ENCODE measurements around the gene MIPOL1. TPM values are rescaled to one million over a fixed set of nuclear protein-coding genes. Genes with fewer than 3 reads are reported as not detected.

MIPOL1 gene
- total and polyA plus RNA-seq, 2 of the 13 experiments (the other 11 are each of a cell fraction or from before 2014, with no cell fraction given) = 8.6 to 34.2 TPM

- TF ChIP-seq ZNF431 (CRISPR knock-in tag; IDR thresholded peaks at IDR 0.05; ENCODE audit: borderline replicate concordance, low read depth) = peak; percentile 89; the same call in 1 of the 2 replicates
- TF ChIP-seq, protein P1, sequence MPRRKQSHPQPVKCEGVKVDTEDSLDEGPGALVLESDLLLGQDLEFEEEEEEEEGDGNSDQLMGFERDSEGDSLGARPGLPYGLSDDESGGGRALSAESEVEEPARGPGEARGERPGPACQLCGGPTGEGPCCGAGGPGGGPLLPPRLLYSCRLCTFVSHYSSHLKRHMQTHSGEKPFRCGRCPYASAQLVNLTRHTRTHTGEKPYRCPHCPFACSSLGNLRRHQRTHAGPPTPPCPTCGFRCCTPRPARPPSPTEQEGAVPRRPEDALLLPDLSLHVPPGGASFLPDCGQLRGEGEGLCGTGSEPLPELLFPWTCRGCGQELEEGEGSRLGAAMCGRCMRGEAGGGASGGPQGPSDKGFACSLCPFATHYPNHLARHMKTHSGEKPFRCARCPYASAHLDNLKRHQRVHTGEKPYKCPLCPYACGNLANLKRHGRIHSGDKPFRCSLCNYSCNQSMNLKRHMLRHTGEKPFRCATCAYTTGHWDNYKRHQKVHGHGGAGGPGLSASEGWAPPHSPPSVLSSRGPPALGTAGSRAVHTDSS (CRISPR knock-in tag; conservative IDR thresholded peaks at IDR 0.05) = no peak
- peak; percentile 97 for TF ChIP-seq ELF4 (CRISPR knock-in tag; IDR thresholded peaks at IDR 0.05; ENCODE audit: borderline replicate concordance)
- 0 out of 2 replicates have a peak, but pooled peaks have one; percentile 2 for TF ChIP-seq KLF6 (CRISPR knock-in tag; IDR thresholded peaks at IDR 0.05)
- peak; percentile 75; the same call in 1 of the 2 replicates for TF ChIP-seq ZNF572 (CRISPR knock-in tag; IDR thresholded peaks at IDR 0.05)
- TF ChIP-seq SIX1 (CRISPR knock-in tag; IDR thresholded peaks at IDR 0.05; ENCODE audit: borderline replicate concordance) = no peak; the same call in 1 of the 2 replicates
- peak; percentile 37; the same call in 1 of the 2 replicates for TF ChIP-seq ZFP36L1 (CRISPR knock-in tag; IDR thresholded peaks at IDR 0.05)
- peak; percentile 62; the same call in 1 of the 2 replicates for TF ChIP-seq ZNF629 (CRISPR knock-in tag; conservative IDR thresholded peaks at IDR 0.05)
- TF ChIP-seq ZNF446 (CRISPR knock-in tag; IDR thresholded peaks at IDR 0.05) = peak; percentile 85; the same call in 1 of the 2 replicates
- peak; percentile 93 for TF ChIP-seq TARDBP (CRISPR knock-in tag; IDR thresholded peaks at IDR 0.05)
- TF ChIP-seq ZNF790 (CRISPR knock-in tag; IDR thresholded peaks at IDR 0.05; ENCODE audit: borderline replicate concordance) = peak; percentile 72; the same call in 1 of the 2 replicates
- TF ChIP-seq CBX2 (IDR thresholded peaks at IDR 0.05; ENCODE audit: low read depth, low read length) = no peak
- TF ChIP-seq CBX2 (CRISPR knock-in tag; IDR thresholded peaks at IDR 0.05; ENCODE audit: low read depth) = peak; percentile 26; the same call in 1 of the 2 replicates
- peak; percentile 93 for TF ChIP-seq HNRNPL (IDR thresholded peaks at IDR 0.05; ENCODE audit: low read depth, low read length)
- TF ChIP-seq, protein P2, sequence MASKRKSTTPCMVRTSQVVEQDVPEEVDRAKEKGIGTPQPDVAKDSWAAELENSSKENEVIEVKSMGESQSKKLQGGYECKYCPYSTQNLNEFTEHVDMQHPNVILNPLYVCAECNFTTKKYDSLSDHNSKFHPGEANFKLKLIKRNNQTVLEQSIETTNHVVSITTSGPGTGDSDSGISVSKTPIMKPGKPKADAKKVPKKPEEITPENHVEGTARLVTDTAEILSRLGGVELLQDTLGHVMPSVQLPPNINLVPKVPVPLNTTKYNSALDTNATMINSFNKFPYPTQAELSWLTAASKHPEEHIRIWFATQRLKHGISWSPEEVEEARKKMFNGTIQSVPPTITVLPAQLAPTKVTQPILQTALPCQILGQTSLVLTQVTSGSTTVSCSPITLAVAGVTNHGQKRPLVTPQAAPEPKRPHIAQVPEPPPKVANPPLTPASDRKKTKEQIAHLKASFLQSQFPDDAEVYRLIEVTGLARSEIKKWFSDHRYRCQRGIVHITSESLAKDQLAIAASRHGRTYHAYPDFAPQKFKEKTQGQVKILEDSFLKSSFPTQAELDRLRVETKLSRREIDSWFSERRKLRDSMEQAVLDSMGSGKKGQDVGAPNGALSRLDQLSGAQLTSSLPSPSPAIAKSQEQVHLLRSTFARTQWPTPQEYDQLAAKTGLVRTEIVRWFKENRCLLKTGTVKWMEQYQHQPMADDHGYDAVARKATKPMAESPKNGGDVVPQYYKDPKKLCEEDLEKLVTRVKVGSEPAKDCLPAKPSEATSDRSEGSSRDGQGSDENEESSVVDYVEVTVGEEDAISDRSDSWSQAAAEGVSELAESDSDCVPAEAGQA (IDR thresholded peaks at IDR 0.05; ENCODE audit: low read depth) = no peak; the same call in 1 of the 2 replicates
- TF ChIP-seq, protein P2 (CRISPR knock-in tag; IDR thresholded peaks at IDR 0.05; ENCODE audit: borderline replicate concordance) = peak; percentile 97; the same call in 1 of the 2 replicates
- peak; percentile 90; the same call in 1 of the 2 replicates for TF ChIP-seq IRX3 (CRISPR knock-in tag; IDR thresholded peaks at IDR 0.05; ENCODE audit: borderline replicate concordance, low read depth)
- TF ChIP-seq ZBTB43 (CRISPR knock-in tag; conservative IDR thresholded peaks at IDR 0.05) = peak; percentile 89
- peak; percentile 98 for TF ChIP-seq FOXC1 (CRISPR knock-in tag; IDR thresholded peaks at IDR 0.05; ENCODE audit: borderline replicate concordance)
Measured at GRCh38 chr14:37595809-37596621, 398.3 kb downstream of the MIPOL1 start (continued).
